H1 (cell line): ENCODE measurements around the gene NUP205. TPM values are rescaled to one million over a fixed set of nuclear protein-coding genes. Genes with fewer than 3 reads are reported as not detected.

ENCODE experiments used
- CTCF ChIA-PET: fragments of 300-600 bp; sonication (Branson Sonifier 250); formaldehyde crosslinking; loops from one replicate; lab custom pipeline; 2021; ENCODE audit not compliant: partially characterized antibody; lab: Charles Lee
- POLR2A ChIA-PET: fragments of 300-600 bp; sonication (Branson Sonifier 250); formaldehyde crosslinking; loops from one replicate; lab custom pipeline; 2021; ENCODE audit warnings: inconsistent platforms; ENCODE audit not compliant: partially characterized antibody; lab: Charles Lee
- DNase-seq, 2 experiments: peaks; one replicate each; pipeline versions ENCODE4 v3.0.0 to v3.0.0-alpha.2; 2010 to 2022; ENCODE audit warnings: low spot score in 2 of 2, low read depth in 1 of 2, mixed read lengths in 1 of 2
- FAIRE-seq: peaks from 2 replicates; lab custom pipeline; 2011; peaks lifted over from hg19 to GRCh38; lab: Jason Lieb, UNC
- H2AFZ ChIP-seq: 2 replicates; pipeline ENCODE4 v1.8.1; 2012; ENCODE audit warnings: low read length, inconsistent platforms
- H2AK5ac ChIP-seq: 2 replicates; pipeline ENCODE4 v1.6.1; 2013; ENCODE audit warnings: low read depth, low read length
- H2BK120ac ChIP-seq: replicated peaks from 2 replicates; pipeline ENCODE3; 2013; ENCODE audit warnings: low read depth, low read length, inconsistent platforms
- H2BK12ac ChIP-seq: 2 replicates; pipeline ENCODE4 v1.6.1; 2013; ENCODE audit warnings: low read depth, low read length
- H2BK15ac ChIP-seq: 2 replicates; pipeline ENCODE4 v1.6.1; 2013; ENCODE audit warnings: low read length
- H2BK20ac ChIP-seq: 2 replicates; pipeline ENCODE4 v1.6.1; 2013; ENCODE audit warnings: low read length
- H2BK5ac ChIP-seq: 2 replicates; pipeline ENCODE4 v1.6.1; 2013; ENCODE audit warnings: low read depth, low read length
- H3K14ac ChIP-seq: 2 replicates; pipeline ENCODE4 v1.6.1; 2013; ENCODE audit warnings: inconsistent platforms; ENCODE audit not compliant: insufficient read length
- H3K18ac ChIP-seq: 2 replicates; pipeline ENCODE4 v1.6.1; 2013; ENCODE audit warnings: low read length; ENCODE audit errors: extremely low read depth
- H3K23ac ChIP-seq: 2 replicates; pipeline ENCODE4 v1.6.1; 2013; ENCODE audit warnings: inconsistent platforms; ENCODE audit not compliant: insufficient read length
- H3K23me2 ChIP-seq: 2 replicates; pipeline ENCODE4 v1.6.1; 2013; ENCODE audit warnings: low read depth, low read length
- H3K27ac ChIP-seq: 2 replicates; pipeline ENCODE4 v1.6.1; 2011; ENCODE audit warnings: low read depth, low read length, inconsistent platforms
- H3K27me3 ChIP-seq, 4 experiments: replicated peaks in 1 of 4; 1 replicate in 1 of 4; 2 replicates in 3 of 4; pipeline versions ENCODE4 v1.6.1 to v1.8.1; 2011 to 2013; ENCODE audit warnings: low read length in 3 of 4, mild to moderate bottlenecking in 3 of 4, inconsistent platforms in 2 of 4, mixed read lengths in 2 of 4, moderate library complexity in 1 of 4; ENCODE audit not compliant: control insufficient read depth in 3 of 4, insufficient read depth in 3 of 4; ENCODE audit errors: extremely low read depth in 1 of 4
- H3K36me3 ChIP-seq, 4 experiments: 2 replicates each; pipeline versions ENCODE4 v1.6.1 to v1.8.1; 2011 to 2013; ENCODE audit warnings: mild to moderate bottlenecking in 4 of 4, low read length in 3 of 4, moderate library complexity in 2 of 4, control low read depth in 1 of 4, inconsistent platforms in 1 of 4; ENCODE audit not compliant: insufficient read depth in 4 of 4, control insufficient read depth in 2 of 4
- H3K4ac ChIP-seq: replicated peaks from 2 replicates; pipeline ENCODE3; 2013; ENCODE audit warnings: low read length, low read depth, mixed read lengths, inconsistent platforms; ENCODE audit not compliant: insufficient read length
- H3K4me1 ChIP-seq, 4 experiments: replicated peaks in 1 of 4; 1 replicate in 1 of 4; 2 replicates in 3 of 4; pipeline versions ENCODE4 v1.6.1 to v1.8.1; 2011 to 2013; ENCODE audit warnings: low read length in 3 of 4, inconsistent platforms in 2 of 4, mixed read lengths in 1 of 4; ENCODE audit not compliant: insufficient read depth in 4 of 4, control insufficient read depth in 3 of 4
- H3K4me2 ChIP-seq, 2 experiments: 2 replicates each; pipeline versions ENCODE4 v1.6.1 to v1.8.1; 2011 to 2013; ENCODE audit warnings: low read depth in 2 of 2, low read length in 2 of 2, control low read depth in 1 of 2, inconsistent platforms in 1 of 2, mild to moderate bottlenecking in 1 of 2; ENCODE audit not compliant: insufficient read depth in 1 of 2
- H3K4me3 ChIP-seq, 4 experiments: fragments of 200-600, 300-600 bp in 1 of 4; sonication (generic), shearing (Covaris generic), sonication (Bioruptor Twin) in 1 of 4; 2 replicates each; pipeline versions ENCODE4 v1.5.1 to v1.8.1; 2011 to 2016; ENCODE audit warnings: low read length in 4 of 4, low read depth in 3 of 4, control low read depth in 2 of 4, inconsistent platforms in 2 of 4, mild to moderate bottlenecking in 2 of 4, mixed read lengths in 1 of 4, moderate library complexity in 1 of 4; ENCODE audit not compliant: insufficient read depth in 2 of 4; ENCODE audit errors: extremely low read depth in 1 of 4
- H3K56ac ChIP-seq: replicated peaks from 2 replicates; pipeline ENCODE3; 2013; ENCODE audit warnings: low read depth, mild to moderate bottlenecking, mixed read lengths, low read length, inconsistent platforms; ENCODE audit not compliant: insufficient read length
- H3K79me1 ChIP-seq: 2 replicates; pipeline ENCODE4 v1.6.1; 2013; ENCODE audit warnings: low read depth, low read length, control low read depth
- H3K79me2 ChIP-seq, 2 experiments: 2 replicates each; pipeline versions ENCODE4 v1.6.1 to v1.8.1; 2012 to 2013; ENCODE audit warnings: low read length in 2 of 2, mild to moderate bottlenecking in 2 of 2, inconsistent platforms in 1 of 2; ENCODE audit not compliant: insufficient read depth in 2 of 2, control insufficient read depth in 1 of 2
- H3K9ac ChIP-seq, 4 experiments: replicated peaks in 1 of 4; 1 replicate in 1 of 4; 2 replicates in 3 of 4; pipeline versions ENCODE4 v1.6.1 to v1.8.1; 2011 to 2013; ENCODE audit warnings: low read depth in 3 of 4, low read length in 3 of 4, control low read depth in 2 of 4, mild to moderate bottlenecking in 2 of 4, moderate library complexity in 2 of 4, inconsistent platforms in 1 of 4; ENCODE audit errors: extremely low read depth in 1 of 4
- H3K9me3 ChIP-seq, 2 experiments: 2 replicates each; pipeline versions ENCODE4 v1.6.1 to v1.8.1; 2012 to 2013; ENCODE audit warnings: mild to moderate bottlenecking in 2 of 2, moderate library complexity in 2 of 2, control low read depth in 1 of 2, inconsistent platforms in 1 of 2, low read depth in 1 of 2, low read length in 1 of 2, mixed read lengths in 1 of 2; ENCODE audit not compliant: insufficient read depth in 2 of 2
- H4K20me1 ChIP-seq, 2 experiments: replicated peaks in 1 of 2; 2 replicates each; pipeline versions ENCODE3 to v1.8.1; 2011 to 2013; ENCODE audit warnings: inconsistent platforms in 2 of 2, low read length in 2 of 2, mild to moderate bottlenecking in 1 of 2; ENCODE audit not compliant: insufficient read depth in 2 of 2, control insufficient read depth in 1 of 2
- H4K5ac ChIP-seq: 2 replicates; pipeline ENCODE4 v1.6.1; 2013; ENCODE audit warnings: low read length, low read depth, mixed read lengths, inconsistent platforms; ENCODE audit not compliant: insufficient read length
- H4K8ac ChIP-seq: 2 replicates; pipeline ENCODE4 v1.8.0; 2013; ENCODE audit warnings: mild to moderate bottlenecking, moderate library complexity, low read length, inconsistent platforms; ENCODE audit not compliant: insufficient read depth; ENCODE audit errors: extremely low read depth
- H4K91ac ChIP-seq: replicated peaks from 2 replicates; pipeline ENCODE3; 2013; ENCODE audit warnings: low read length, mixed read lengths, inconsistent platforms; ENCODE audit not compliant: insufficient read length
- CBX8 ChIP-seq: fragments of 300-800, 300-1000 bp; sonication (generic); IDR thresholded peaks from 2 replicates; pipeline ENCODE4 v1.7.1; 2016; ENCODE audit warnings: low read depth, low read length, borderline replicate concordance
- EGR1 ChIP-seq: IDR thresholded peaks from 2 replicates; pipeline ENCODE4 v1.6.1; 2011; ENCODE audit warnings: low read depth, low read length, borderline replicate concordance
- HDAC2 ChIP-seq, 2 experiments: fragments of 300-600 bp in 1 of 2; sonication (generic) in 1 of 2; IDR thresholded peaks; 2 replicates each; pipeline ENCODE4 v1.6.1; 2011 to 2012; ENCODE audit warnings: low read depth in 2 of 2, low read length in 2 of 2, mild to moderate bottlenecking in 2 of 2, moderate library complexity in 2 of 2, borderline replicate concordance in 1 of 2, inconsistent platforms in 1 of 2
- POLR2AphosphoS5 ChIP-seq: IDR thresholded peaks from 2 replicates; pipeline ENCODE4 v1.6.1; 2011; ENCODE audit warnings: low read depth, low read length
- WGBS, 2 experiments: shearing (Covaris generic) in 1 of 2; methylation state at CpG; one replicate each; pipeline versions ENCODE4 v1.1.6 to v1.1.7; 2013 to 2015; ENCODE audit warnings: low lambda C conversion rate in 2 of 2, mixed read lengths in 2 of 2, inconsistent platforms in 1 of 2, low coverage in 1 of 2, missing lambda C conversion rate in 1 of 2; ENCODE audit not compliant: insufficient replicate concordance in 2 of 2, insufficient coverage in 1 of 2, insufficient read length in 1 of 2; ENCODE audit errors: extremely low coverage in 1 of 2, missing lambda C conversion rate in 1 of 2; 5-methylcytosine and 5-hydroxymethylcytosine counted together
- polyA plus RNA-seq, 7 experiments: library from polyadenylated mRNA; depleted of rRNA in 3 of 7; stranded (reverse) in 5 of 7; unstranded in 2 of 7; fragments of >200 nt in 5 of 7; fragments of 200-250 nt in 2 of 7; gene quantifications; 1 replicate in 5 of 7; 2 replicates in 1 of 7; 4 replicates in 1 of 7; pipeline versions ENCODE4 v1.2.1 to v1.2.3, GENCODE V29; 2011 to 2013; ENCODE audit warnings: missing spikeins in 2 of 7, mixed read lengths in 2 of 7
- total RNA-seq: library from RNA; stranded (reverse); fragmentation: NEBNext Ultra II Directional; extraction: Animal tissue kit (Norgen Biotek cat#: 25700); gene quantifications from 2 replicates; pipeline ENCODE4 v1.2.1, GENCODE V29; 2021

NUP205 gene
- total and polyA plus RNA-seq, 2 of the 8 experiments (the other 6 are each of a cell fraction or from before 2014, with no cell fraction given): 148 to 216 TPM

GRCh38 chr7:135682191-135682590 is 124.5 kb downstream of the NUP205 start:
- Histone ChIP-seq H3K4ac (no peak overlapping the region), H2BK15ac (no peak overlapping the region), H3K9me3 (no peaks in the 10 kb centered on the region), H3K79me1 (peaks cover 8% of the 10 kb centered on the region), H4K5ac (no peak overlapping the region), H4K20me1 (peaks cover 0 to 11% of the 10 kb centered on the region in 2 experiments), H3K56ac (no peak overlapping the region), H2BK12ac (no peak overlapping the region), H2AK5ac (no peak overlapping the region), H2AFZ (no peak overlapping the region), H3K4me2 (no peak overlapping the region), H4K91ac (no peak overlapping the region), H3K27me3 (no peaks in the 10 kb centered on the region), H3K14ac (no peak overlapping the region), H3K18ac (no peak overlapping the region), H3K79me2 (peaks cover 0 to 3% of the 10 kb centered on the region in 2 experiments; a peak in 2 of 4 replicates), H4K8ac (no peak overlapping the region), H3K23me2 (no peaks in the 10 kb centered on the region), H3K27ac (no peak overlapping the region), H3K4me1 (peaks cover 0 to 3% (median 0%) of the 10 kb centered on the region in 4 experiments; a peak in 2 of 7 replicates), H3K23ac (no peak overlapping the region), H2BK120ac (no peak overlapping the region), H3K4me3 (no peak overlapping the region), H2BK20ac (no peak overlapping the region), H3K9ac (no peak overlapping the region), H3K36me3 (peaks cover 0 to 17% (median under 1%) of the 10 kb centered on the region in 4 experiments; a peak in 3 of 8 replicates), H2BK5ac (no peak overlapping the region)
- FAIRE-seq: no peak
- POLR2A ChIA-PET: interaction anchor here (0.6 kb wide), 2 partner anchors 9 to 160 kb away, joined by 3 read pairs; no protein-coding TSS in a partner anchor
- DNase-seq: no peak
- WGBS, 2 experiments: 100% methylated on average over 3 of the region's 3 CpGs; no CpG with 5 or more reads in 1 of the 2 experiments
- CTCF ChIA-PET: interaction anchor here (1.0 to 5.9 kb wide), 11 partner anchors 9 to 408 kb away, joined by 3 to 89 read pairs (median 7); no protein-coding TSS in a partner anchor
- no peak for TF ChIP-seq CBX8
- TF ChIP-seq HDAC2 (IDR thresholded peaks at IDR 0.05; ENCODE audit: borderline replicate concordance in 1 of 2, low read depth in 2 of 2, low read length in 2 of 2): no peak
- no peak for TF ChIP-seq POLR2AphosphoS5
- TF ChIP-seq EGR1: no peak
